Fibroblast of the aortic adventitia (primary cell): ENCODE data around the gene LRRC4. TPM values are rescaled to one million over a fixed set of nuclear protein-coding genes. Genes with fewer than 3 reads are reported as not detected.

Experiments
- DNase-seq: peaks from one replicate; pipeline ENCODE4 v3.0.0-alpha.2; 2010; ENCODE audit warnings: low read depth
- H3K4me3 ChIP-seq: 2 replicates; pipeline ENCODE4 v1.5.1; 2011; ENCODE audit warnings: low read depth, mild to moderate bottlenecking, control low read depth, low read length, moderate library complexity
- CTCF ChIP-seq: IDR thresholded peaks from 2 replicates; pipeline ENCODE4 v1.5.1; 2011; ENCODE audit warnings: mild to moderate bottlenecking, low read length, control low read depth, inconsistent platforms; ENCODE audit not compliant: insufficient read depth
- total RNA-seq: library from RNA; depleted of rRNA; stranded (reverse); fragments of >200 nt; gene quantifications from 2 replicates; pipeline ENCODE4 v1.2.3, GENCODE V29; 2012; ENCODE audit warnings: low replicate concordance

The LRRC4 gene
- total RNA-seq, 1 donor: 0.27 TPM

DNA sequence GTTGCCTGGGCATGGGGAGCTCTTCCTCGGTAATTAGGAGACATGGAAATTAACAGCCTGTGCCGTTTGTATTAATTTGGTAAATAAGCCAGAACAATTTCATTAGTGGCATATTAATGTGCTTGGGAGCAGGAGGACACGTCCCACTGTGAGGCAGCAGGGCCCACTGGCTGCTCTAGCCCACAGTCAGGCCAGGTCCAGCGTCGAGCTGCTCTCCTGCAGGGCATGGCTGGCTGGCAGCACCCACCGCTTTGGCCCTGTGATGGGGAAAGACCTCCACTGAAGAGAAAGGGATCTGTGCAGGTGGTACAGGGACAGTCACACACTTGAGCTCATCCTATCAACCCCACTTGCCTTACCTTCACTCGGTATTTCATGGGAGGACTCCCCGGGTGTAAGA, 37.5 kb upstream of the LRRC4 start:
- no peak for DNase-seq
- TF ChIP-seq CTCF: no peak
- H3K4me3 ChIP-seq: no peak overlapping the region

GRCh38 chr7:128067983-128068382, 36.7 kb upstream of the LRRC4 start:
- no peak for TF ChIP-seq CTCF
- no peak for DNase-seq
- no peak overlapping the region for H3K4me3 ChIP-seq

- no peak for TF ChIP-seq CTCF
- H3K4me3 ChIP-seq: no peak overlapping the region
- no peak for DNase-seq
These were observed 35.6 kb upstream of the LRRC4 start for GRCh38 chr7:128066858-128067257.

DNA sequence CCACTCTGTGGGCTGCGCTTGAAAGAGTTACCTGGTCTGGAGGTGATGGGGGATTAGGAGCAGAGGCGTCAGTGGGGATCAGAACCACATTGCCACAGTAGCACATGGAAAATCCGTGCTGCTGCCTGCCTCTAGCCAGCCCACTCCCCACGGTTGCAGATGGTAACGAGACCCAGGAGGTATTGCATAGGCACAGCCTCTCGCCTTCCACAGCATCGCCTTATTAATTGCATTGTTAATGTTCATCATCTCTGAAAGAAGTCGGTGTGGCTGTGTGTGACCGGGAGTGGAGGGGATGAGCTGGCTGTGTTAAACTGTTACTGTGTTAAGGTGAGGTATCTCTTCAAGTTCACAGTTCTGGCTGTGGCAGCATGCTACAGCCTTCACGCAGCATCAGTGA, 35.2 kb upstream of the LRRC4 start:
- H3K4me3 ChIP-seq: no peak overlapping the region
- no peak for DNase-seq
- no peak for TF ChIP-seq CTCF

- DNase-seq: no peak
- TF ChIP-seq CTCF: no peak
- H3K4me3 ChIP-seq: no peak overlapping the region
These were observed 34.6 kb upstream of the LRRC4 start for GRCh38 chr7:128065872-128066271.

DNA sequence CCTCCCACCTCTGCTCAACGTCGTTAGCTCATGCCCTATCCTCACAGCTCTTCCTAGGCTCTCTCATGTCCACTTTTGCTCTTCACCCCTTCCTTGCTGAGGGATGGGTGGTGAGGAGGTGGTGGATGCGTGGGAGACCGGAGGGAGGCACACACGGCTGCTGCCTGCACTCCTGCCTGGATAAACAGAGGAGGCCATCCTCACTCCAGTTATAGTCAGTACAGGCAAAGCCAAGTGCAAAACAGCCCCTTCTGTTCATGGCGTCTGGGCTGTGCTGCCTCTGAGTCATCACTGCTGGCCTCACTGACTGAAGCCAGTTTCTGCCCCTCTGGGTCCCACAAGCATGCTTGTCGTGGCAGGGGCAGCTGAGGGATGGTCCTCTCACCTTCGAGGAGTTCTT, 31.9 kb upstream of the LRRC4 start:
- TF ChIP-seq CTCF: no peak
- peak; percentile 6 for DNase-seq
- H3K4me3 ChIP-seq: no peak overlapping the region

- no peak for TF ChIP-seq CTCF
- H3K4me3 ChIP-seq: no peak overlapping the region
- no peak for DNase-seq
These were observed 28.8 kb upstream of the LRRC4 start for GRCh38 chr7:128060018-128060417.
